Karpas-422 (cell line): ENCODE results near the gene BACH2. TPM values are rescaled to one million over a fixed set of nuclear protein-coding genes. Genes with fewer than 3 reads are reported as not detected.
"Not testable (repeated sequence)": the region's sequence is repeated elsewhere in the genome, so short reads cannot be mapped to it uniquely, and the experiment has no call there.

ENCODE experiments used
- DNase-seq: peaks from one replicate; pipeline ENCODE4 v3.0.0-alpha.2; 2015
- H2AFZ ChIP-seq: fragments of 200-600 bp; sonication (generic); 2 replicates; pipeline ENCODE4 v1.6.1; 2014; ENCODE audit warnings: antibody characterized with exemption, low read length, mixed read lengths
- H3K27ac ChIP-seq: fragments of 200-600 bp; sonication (generic); 2 replicates; pipeline ENCODE4 v1.5.1; 2014; ENCODE audit warnings: mild to moderate bottlenecking, low read length, moderate library complexity
- H3K27me3 ChIP-seq: fragments of 200-600 bp; sonication (generic); 2 replicates; pipeline ENCODE4 v1.6.1; 2014; ENCODE audit warnings: low read length, mixed read lengths
- H3K36me3 ChIP-seq: fragments of 200-600 bp; sonication (generic); 2 replicates; pipeline ENCODE4 v1.6.1; 2014; ENCODE audit warnings: low read length, mixed read lengths; ENCODE audit not compliant: insufficient read depth
- H3K4me1 ChIP-seq: fragments of 200-600 bp; sonication (generic); 2 replicates; pipeline ENCODE4 v1.6.1; 2014; ENCODE audit warnings: mild to moderate bottlenecking, low read length, mixed read lengths
- H3K4me2 ChIP-seq: fragments of 200-600 bp; sonication (generic); 2 replicates; pipeline ENCODE4 v1.6.1; 2014; ENCODE audit warnings: low read length, low read depth, mild to moderate bottlenecking; ENCODE audit not compliant: poor library complexity, severe bottlenecking
- H3K4me3 ChIP-seq: fragments of 200-600 bp; sonication (generic); 2 replicates; pipeline ENCODE4 v1.5.1; 2014; ENCODE audit warnings: mild to moderate bottlenecking, antibody characterized with exemption, low read length, mixed read lengths
- H3K79me2 ChIP-seq: fragments of 200-600 bp; sonication (generic); 2 replicates; pipeline ENCODE4 v1.6.1; 2014; ENCODE audit warnings: mild to moderate bottlenecking, low read length, mixed read lengths
- H3K9ac ChIP-seq: fragments of 200-600 bp; sonication (generic); 2 replicates; pipeline ENCODE4 v1.6.0; 2014; ENCODE audit warnings: low read length
- H3K9me2 ChIP-seq: fragments of 200-600 bp; sonication (generic), shearing (Covaris generic); replicated peaks from 2 replicates; pipeline ENCODE4 v1.6.0; 2014; ENCODE audit warnings: mild to moderate bottlenecking, low read length, moderate library complexity; ENCODE audit not compliant: insufficient read depth
- H3K9me3 ChIP-seq: fragments of 300-700, 200-600 bp; sonication (generic); 2 replicates; pipeline ENCODE4 v1.6.1; 2014; ENCODE audit warnings: low read length, mixed read lengths
- H4K20me1 ChIP-seq: fragments of 200-600 bp; sonication (generic); 2 replicates; pipeline ENCODE4 v1.6.1; 2014; ENCODE audit warnings: mild to moderate bottlenecking, antibody characterized with exemption, low read length, low read depth; ENCODE audit not compliant: insufficient read depth
- total RNA-seq: library from RNA; depleted of rRNA; stranded (reverse); fragments of >200 nt; shearing (Covaris generic); gene quantifications from 2 replicates; pipeline ENCODE4 v1.2.3, GENCODE V29; 2014; ENCODE audit warnings: low replicate concordance; rRNA removed

BACH2 gene
- 1.4 and 3.2 TPM in 2 replicates for total RNA-seq

GRCh38 chr6:90296341-90297114 is at the start of gene BACH2:
Gene BACH2, minus strand, starts transcription at chr6:90296843. Its CDS starts 287,999 bp downstream, at chr6:90008844.
- Histone ChIP-seq H3K4me2 (peak within 1 kb of the TSS; percentile 78), H3K9me2 (no peaks in the 10 kb centered on the region), H3K9ac (peak within 1 kb of the TSS; percentile 59), H3K9me3 (no peaks in the 10 kb centered on the region), H3K4me1 (peaks cover 22% of the 10 kb centered on the region), H2AFZ (peak within 1 kb of the TSS; percentile 55), H3K36me3 (no peaks in the 10 kb centered on the region), H3K79me2 (no peaks in the 10 kb centered on the region), H3K4me3 (peak within 1 kb of the TSS; percentile 67), H3K27me3 (no peaks in the 10 kb centered on the region; the same call in 1 of the 2 replicates), H4K20me1 (no peaks in the 10 kb centered on the region), H3K27ac (no peak within 1 kb of the TSS)
- peak; percentile 89 for DNase-seq

DNA sequence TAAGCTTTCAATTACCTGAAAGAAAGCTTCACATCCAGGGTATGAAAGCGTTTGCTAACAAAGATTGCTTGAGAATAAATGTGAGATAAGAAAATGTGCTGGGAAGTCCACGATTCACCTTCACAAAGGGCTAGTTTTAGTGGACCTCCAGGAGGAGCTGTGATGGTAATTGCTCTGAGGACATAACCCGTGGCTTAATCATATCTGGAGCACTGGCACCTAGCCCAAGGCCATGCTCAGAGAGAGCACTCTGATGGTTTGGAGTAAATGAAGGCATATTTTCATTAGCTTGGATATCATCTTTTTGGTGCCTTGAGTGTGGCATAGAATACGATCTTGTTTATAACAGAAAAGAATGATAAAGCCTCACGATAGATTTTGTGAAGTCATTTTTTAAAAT is 46.9 kb upstream of the BACH2 start:
- Histone ChIP-seq H3K4me2 (no peak overlapping the region), H3K79me2 (no peaks in the 10 kb centered on the region), H3K27ac (no peak overlapping the region), H3K9ac (no peak overlapping the region), H2AFZ (no peak overlapping the region), H3K4me3 (no peak overlapping the region), H3K27me3 (no peaks in the 10 kb centered on the region), H3K9me2 (no peaks in the 10 kb centered on the region), H3K9me3 (no peaks in the 10 kb centered on the region), H4K20me1 (no peaks in the 10 kb centered on the region), H3K4me1 (no peaks in the 10 kb centered on the region), H3K36me3 (no peaks in the 10 kb centered on the region)
- DNase-seq = no peak

DNA sequence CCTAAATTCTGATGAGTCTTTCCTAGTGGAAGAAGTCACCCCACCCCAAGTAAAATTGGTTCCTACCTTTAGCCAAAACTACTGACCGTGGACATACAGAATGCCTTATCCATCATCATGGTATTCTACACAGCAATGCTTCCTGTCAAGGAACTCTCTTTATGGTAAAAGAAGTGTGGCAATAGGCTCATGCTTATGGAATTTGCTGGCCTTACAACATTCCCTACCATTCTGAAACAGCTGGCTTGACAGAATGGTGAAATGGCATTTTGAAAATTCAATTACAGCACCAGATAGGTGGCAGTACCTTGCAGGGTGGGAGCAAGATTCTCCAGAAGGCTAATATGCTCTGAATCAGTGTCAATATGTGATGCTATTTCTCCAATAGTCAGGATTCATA is 41.8 kb upstream of the BACH2 start:
- no peaks in the 10 kb centered on the region for H3K9me3 ChIP-seq
- no peaks in the 10 kb centered on the region for H3K4me1 ChIP-seq
- no peak overlapping the region for H2AFZ ChIP-seq
- no peak overlapping the region for H3K4me2 ChIP-seq
- no peaks in the 10 kb centered on the region for H3K79me2 ChIP-seq
- no peak overlapping the region for H3K27ac ChIP-seq
- no peak for DNase-seq
- no peak overlapping the region for H3K9ac ChIP-seq
- H3K27me3 ChIP-seq = no peaks in the 10 kb centered on the region
- no peak overlapping the region for H3K4me3 ChIP-seq
- H3K9me2 ChIP-seq = no peaks in the 10 kb centered on the region
- no peaks in the 10 kb centered on the region for H4K20me1 ChIP-seq
- no peaks in the 10 kb centered on the region for H3K36me3 ChIP-seq

GRCh38 chr6:90336388-90336947 is 39.8 kb upstream of the BACH2 start:
- H2AFZ ChIP-seq = no peak overlapping the region
- no peaks in the 10 kb centered on the region for H3K9me3 ChIP-seq
- H3K27me3 ChIP-seq = no peaks in the 10 kb centered on the region
- H3K79me2 ChIP-seq = no peaks in the 10 kb centered on the region
- H3K36me3 ChIP-seq = no peaks in the 10 kb centered on the region
- no peaks in the 10 kb centered on the region for H3K4me1 ChIP-seq
- no peak overlapping the region for H3K9ac ChIP-seq
- no peak overlapping the region for H3K4me3 ChIP-seq
- no peaks in the 10 kb centered on the region for H4K20me1 ChIP-seq
- no peaks in the 10 kb centered on the region; the same call in 1 of the 2 replicates for H3K9me2 ChIP-seq
- no peak overlapping the region for H3K4me2 ChIP-seq
- H3K27ac ChIP-seq = no peak overlapping the region
- DNase-seq = no peak

DNA sequence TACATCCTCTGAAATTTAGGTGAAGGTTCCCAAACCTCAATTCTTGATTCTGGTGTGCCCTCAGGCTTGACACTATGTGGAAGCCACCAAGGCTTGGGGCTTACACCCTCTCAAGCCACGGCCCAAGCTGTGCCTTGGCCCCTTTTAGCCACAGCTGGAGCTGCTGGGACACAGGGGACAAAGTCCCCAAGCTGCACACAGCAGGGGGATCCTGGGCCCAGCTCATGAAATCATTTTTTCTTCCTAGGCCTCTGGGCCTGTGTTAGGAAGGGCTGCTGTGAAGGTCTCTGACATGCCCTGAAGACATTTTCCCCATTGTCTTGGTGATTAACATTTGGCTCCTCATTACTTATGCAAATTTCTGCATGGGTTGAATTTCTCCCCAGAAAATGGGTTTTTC is 37.3 kb upstream of the BACH2 start:
- Histone ChIP-seq H3K27ac (no peak overlapping the region), H3K27me3 (no peaks in the 10 kb centered on the region), H3K36me3 (no peaks in the 10 kb centered on the region), H3K4me2 (no peak overlapping the region), H3K4me3 (no peak overlapping the region), H3K9me2 (no peaks in the 10 kb centered on the region; the same call in 1 of the 2 replicates), H3K79me2 (no peaks in the 10 kb centered on the region), H2AFZ (no peak overlapping the region), H3K9me3 (no peaks in the 10 kb centered on the region), H3K4me1 (no peaks in the 10 kb centered on the region), H4K20me1 (no peaks in the 10 kb centered on the region), H3K9ac (no peak overlapping the region)
- no peak for DNase-seq

DNA sequence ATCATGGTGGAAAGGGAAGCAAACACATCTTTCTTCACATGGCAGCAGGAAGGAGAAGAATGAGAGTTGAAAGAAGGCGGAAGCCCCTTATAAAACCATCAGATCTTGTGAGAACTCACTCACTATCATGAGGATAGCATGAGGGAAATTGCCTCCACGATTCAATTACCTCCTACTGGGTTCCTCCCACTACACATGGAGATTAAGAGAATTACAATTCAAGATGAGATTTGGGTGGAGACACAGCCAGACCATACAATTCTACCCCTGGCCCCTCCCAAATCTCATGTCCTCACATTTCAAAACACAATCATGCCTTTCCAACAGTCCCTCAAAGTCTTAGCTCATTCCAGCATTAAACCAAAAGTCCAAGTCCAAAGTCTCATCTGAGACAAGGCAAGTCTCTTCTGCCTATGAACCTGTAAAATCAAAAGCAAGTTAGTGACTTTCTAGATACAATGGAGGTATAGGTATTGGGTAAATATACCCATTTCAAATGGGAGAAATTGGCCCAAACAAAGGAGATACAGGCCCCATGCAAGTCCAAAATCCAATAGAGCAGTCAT is 36.4 kb upstream of the BACH2 start:
- not testable (repeated sequence) for H3K27me3 ChIP-seq, H3K79me2 ChIP-seq, H3K9ac ChIP-seq, H3K9me2 ChIP-seq, H3K36me3 ChIP-seq, H3K4me3 ChIP-seq, H3K27ac ChIP-seq, H4K20me1 ChIP-seq, H3K4me1 ChIP-seq, H3K9me3 ChIP-seq, DNase-seq, H2AFZ ChIP-seq, H3K4me2 ChIP-seq

DNA sequence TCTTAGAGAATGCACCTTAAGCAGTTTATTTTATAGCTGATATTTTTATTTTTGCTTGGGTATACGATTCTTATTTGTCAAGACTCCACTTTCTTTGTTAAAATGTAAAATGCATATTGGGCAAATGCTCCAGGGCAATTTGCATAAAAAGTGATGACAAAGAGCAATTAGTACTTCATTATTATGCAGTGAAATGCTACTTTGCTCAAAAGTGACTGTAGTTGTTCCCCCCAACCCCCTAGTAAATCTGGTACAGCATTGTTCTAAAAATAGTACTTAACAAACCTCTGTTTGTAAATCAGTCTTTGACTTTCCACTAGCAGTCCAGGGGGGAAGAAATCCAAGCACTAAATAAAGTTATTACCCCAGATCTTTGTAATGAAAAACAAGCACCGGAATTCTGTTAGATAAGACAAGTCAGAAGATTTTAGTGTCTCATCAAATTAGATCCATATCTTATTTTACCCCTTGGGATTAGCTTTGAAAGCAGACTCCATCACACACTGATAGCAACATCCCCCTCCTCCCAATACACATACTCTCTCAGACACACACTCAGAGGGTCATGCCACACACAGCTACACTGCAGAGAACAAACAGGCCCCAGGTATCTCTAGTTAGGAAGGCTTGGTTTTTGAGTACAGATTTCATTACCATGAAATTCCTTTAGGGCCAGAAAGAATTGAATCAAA is 32.9 kb upstream of the BACH2 start:
- H3K36me3 ChIP-seq = no peaks in the 10 kb centered on the region
- DNase-seq = no peak

GRCh38 chr6:90328004-90328403 is 31.4 kb upstream of the BACH2 start:
- Histone ChIP-seq H3K4me2 (no peak overlapping the region), H3K9ac (no peak overlapping the region), H3K9me2 (no peaks in the 10 kb centered on the region; the same call in 1 of the 2 replicates), H3K79me2 (no peaks in the 10 kb centered on the region), H3K9me3 (no peaks in the 10 kb centered on the region), H3K27ac (no peak overlapping the region), H3K36me3 (no peaks in the 10 kb centered on the region), H3K4me1 (no peaks in the 10 kb centered on the region), H3K27me3 (no peaks in the 10 kb centered on the region), H4K20me1 (no peaks in the 10 kb centered on the region), H2AFZ (no peak overlapping the region), H3K4me3 (no peak overlapping the region)
- DNase-seq = no peak

More for the DNA sequence above, 32.9 kb upstream of the BACH2 start:
- Histone ChIP-seq H3K4me3 (no peak overlapping the region), H3K9me3 (no peaks in the 10 kb centered on the region), H2AFZ (no peak overlapping the region), H4K20me1 (no peaks in the 10 kb centered on the region), H3K27ac (no peak overlapping the region), H3K4me2 (no peak overlapping the region), H3K9me2 (no peaks in the 10 kb centered on the region; the same call in 1 of the 2 replicates), H3K4me1 (no peaks in the 10 kb centered on the region), H3K9ac (no peak overlapping the region), H3K79me2 (no peaks in the 10 kb centered on the region), H3K27me3 (no peaks in the 10 kb centered on the region)
